Left lobe of liver (tissue), 2 donors: ENCODE measurements around the gene CCER1. TPM values are rescaled to one million over a fixed set of nuclear protein-coding genes. Genes with fewer than 3 reads are reported as not detected.
A peak's percentile ranks its signal among the peaks of the same experiment; 100 is the strongest.
"Not testable (repeated sequence)": the region's sequence is repeated elsewhere in the genome, so short reads cannot be mapped to it uniquely, and the experiment has no call there.

ENCODE experiments used
- ATAC-seq: fragments of 200-7000 bp; cut with Tn5 transposase; one replicate; pipeline ENCODE4 v1.9.1; 2020; ENCODE audit warnings: mild to moderate bottlenecking, moderate library complexity
- DNase-seq: peaks from one replicate; pipeline ENCODE4 v3.0.0-alpha.2; 2020; ENCODE audit warnings: low spot score
- total RNA-seq: library from RNA; stranded (reverse); gene quantifications from one replicate; pipeline ENCODE4 v1.2.1, GENCODE V29; 2021
- donor health status: DM: no; HTN: no; CAD: no; lungs with moderate emphysema.
- donor health status: DM: no; HTN: yes; CAD: no.

Gene CCER1, protein sequence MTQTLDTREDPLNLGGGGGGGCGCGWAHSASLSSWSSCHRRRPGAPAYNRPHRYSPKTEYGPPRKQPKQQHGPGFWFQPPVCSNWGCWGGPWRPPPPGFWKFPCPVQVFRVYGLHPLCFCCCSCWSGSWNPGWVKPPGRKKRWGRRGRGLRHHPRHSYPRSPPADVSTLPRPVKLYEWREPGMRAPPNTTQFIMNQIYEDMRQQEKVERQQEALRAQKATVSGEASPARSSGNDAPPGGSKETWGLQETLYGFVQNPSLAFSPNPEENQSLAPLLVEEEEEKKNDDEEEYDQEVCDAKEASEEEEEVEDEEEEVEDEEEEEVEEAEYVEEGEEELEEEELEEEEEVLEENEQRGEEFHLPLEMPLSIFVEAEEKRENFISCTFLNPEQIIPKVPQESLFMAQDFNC
- not detected for total RNA-seq

DNA sequence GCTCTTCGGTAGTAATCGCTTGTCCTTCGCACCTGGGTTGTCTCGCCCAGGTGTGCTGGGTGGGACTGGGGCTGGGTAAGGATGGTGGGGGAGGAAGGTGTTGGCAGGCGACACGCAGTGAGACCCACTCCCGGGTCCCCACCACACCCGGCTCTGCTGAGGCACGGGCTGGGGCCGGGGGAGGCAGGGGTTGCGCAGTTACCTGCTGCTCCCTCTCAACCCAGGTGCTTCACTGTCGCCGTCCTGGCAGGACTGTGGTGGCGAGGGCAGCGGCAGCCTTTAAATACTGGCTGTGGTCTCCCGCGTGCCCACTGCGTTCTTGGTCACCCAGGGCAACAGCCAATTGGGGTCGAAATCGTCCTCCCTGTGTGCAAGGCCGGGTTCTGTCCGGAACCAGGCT, at the start of gene CCER1:
Gene CCER1, minus strand, starts transcription at position 256 of the 400 bp plus-strand sequence. CDS start 434 bp downstream, outside the sequence.
- DNase-seq (no peak), ATAC-seq (no peak)

DNA sequence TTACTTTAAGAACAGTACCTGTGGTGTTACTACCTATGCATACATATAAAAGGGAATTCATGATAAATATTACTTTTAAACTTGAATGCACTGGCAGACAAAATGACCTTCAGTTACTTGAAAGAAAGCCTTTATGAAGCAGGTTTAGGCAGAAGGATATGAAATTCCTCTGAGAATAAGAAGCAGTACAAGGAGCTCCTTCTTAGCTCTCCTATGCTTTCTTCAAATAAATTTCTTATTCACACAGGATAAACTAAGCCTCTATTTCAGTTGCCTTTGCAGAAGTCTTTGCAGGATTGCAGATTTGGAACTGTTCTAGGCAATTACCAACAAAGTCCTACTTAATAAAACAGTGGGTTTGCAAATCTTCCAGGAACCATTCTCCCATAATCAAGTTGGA, 48.8 kb upstream of the CCER1 start:
- ATAC-seq, result no peak
- DNase-seq, result no peak

DNA sequence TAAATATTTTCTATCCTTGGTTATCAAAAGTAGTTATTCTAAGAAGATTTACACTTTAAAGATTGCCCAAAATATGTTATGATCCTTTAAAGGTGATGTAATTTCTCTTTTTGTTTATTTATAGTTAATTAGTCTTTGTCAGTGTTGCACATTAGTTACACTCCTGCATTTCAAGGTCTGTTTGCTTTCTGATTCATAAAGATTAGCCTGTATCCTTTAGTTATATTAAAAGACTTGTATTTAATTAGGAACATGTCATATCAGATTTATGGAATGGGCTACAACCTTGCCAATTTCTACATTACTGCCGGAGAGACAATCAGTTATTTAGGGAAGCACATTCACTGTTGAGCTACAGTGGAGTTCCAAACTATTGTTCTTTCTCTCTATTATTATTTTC, 46.3 kb upstream of the CCER1 start:
- ATAC-seq, result no peak
- no peak for DNase-seq

- no peak for ATAC-seq
Observed at GRCh38 chr12:90999966-91000365, 45.0 kb upstream of the CCER1 start.

GRCh38 chr12:90999527-90999926, 44.6 kb upstream of the CCER1 start:
- no peak for ATAC-seq
- no peak for DNase-seq

More at GRCh38 chr12:90999966-91000365, 45.0 kb upstream of the CCER1 start:
- DNase-seq, result no peak

DNA sequence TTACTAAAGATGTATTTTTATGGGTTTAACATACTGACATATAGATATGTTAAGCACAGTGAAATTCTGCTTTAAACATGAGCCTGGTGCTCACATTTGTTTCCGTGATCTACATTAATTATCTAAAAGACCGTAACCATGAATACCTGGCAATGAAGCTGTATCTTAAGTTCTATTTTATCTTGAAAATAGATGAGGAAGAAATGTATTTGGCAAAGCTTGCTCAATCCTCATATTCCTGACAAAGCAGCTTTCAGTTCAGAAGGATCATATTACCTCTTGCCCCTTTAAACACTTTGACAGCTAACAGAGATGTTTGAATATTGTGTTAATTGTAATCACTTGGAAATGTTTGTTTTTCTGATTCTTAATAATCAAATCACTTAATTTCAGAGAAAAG, 40.0 kb upstream of the CCER1 start:
- ATAC-seq, result no peak
- no peak for DNase-seq

DNA sequence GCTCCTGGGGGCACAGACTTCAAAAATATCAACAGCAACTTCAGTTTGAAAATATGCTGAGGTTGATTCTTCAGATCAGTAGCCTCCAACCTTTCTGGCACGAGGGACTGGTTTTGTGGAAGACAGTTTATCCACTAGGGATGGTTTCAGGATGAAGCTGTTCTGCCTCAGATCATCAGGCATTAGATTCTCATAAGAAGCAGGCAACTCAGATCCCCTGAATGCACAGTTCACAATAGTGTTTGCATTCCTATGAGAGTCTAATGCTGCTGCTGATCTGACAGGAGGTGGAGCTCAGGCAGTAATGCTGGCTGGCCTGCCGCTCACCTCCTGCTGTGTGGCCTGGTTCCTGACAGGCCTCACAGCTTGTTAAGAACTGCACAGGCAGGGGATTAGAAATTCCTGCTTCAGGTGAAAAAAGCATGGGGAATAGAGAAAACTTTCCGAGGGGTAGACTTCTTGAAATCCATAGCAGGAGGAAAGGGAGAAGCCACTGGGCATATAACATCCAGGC, 37.0 kb upstream of the CCER1 start:
- ATAC-seq (no peak), DNase-seq (no peak)

GRCh38 chr12:90990611-90991010, 35.6 kb upstream of the CCER1 start:
- no peak for DNase-seq
- no peak for ATAC-seq

- no peak for DNase-seq
- ATAC-seq, result no peak
Observed at GRCh38 chr12:90989686-90990111, 34.7 kb upstream of the CCER1 start.

DNA sequence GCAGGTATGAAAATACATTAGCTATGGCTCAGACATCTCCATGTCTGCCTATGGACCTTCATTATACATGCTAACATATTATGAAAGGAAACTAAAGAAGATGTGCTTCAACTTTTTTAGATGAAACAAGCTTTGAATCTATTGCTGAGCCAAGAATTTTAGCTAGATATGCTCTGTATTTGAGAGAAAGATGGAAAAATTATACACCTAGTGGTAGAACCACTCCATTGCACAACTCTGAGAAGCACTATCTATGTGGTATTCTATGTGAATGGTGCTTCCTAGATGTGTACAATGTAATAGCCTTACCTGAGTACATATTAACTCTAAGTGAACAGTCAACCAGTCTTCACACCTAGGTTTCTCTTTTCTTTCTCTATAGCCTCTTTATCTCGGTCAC, 32.5 kb upstream of the CCER1 start:
- no peak for ATAC-seq
- no peak for DNase-seq

- ATAC-seq (no peak), DNase-seq (no peak)
Observed at GRCh38 chr12:90987101-90987500, 32.1 kb upstream of the CCER1 start.

GRCh38 chr12:90985331-90985730, 30.4 kb upstream of the CCER1 start:
- not testable (repeated sequence) for DNase-seq, ATAC-seq

GRCh38 chr12:90984114-90984513, 29.1 kb upstream of the CCER1 start:
- no peak for DNase-seq
- ATAC-seq, result no peak

GRCh38 chr12:90982170-90982569, 27.2 kb upstream of the CCER1 start:
- DNase-seq (no peak), ATAC-seq (no peak)

- ATAC-seq (no peak), DNase-seq (no peak)
Observed at GRCh38 chr12:90979951-90980350, 25.0 kb upstream of the CCER1 start.

- ATAC-seq (no peak), DNase-seq (no peak)
Observed at GRCh38 chr12:90979019-90979418, 24.0 kb upstream of the CCER1 start.

DNA sequence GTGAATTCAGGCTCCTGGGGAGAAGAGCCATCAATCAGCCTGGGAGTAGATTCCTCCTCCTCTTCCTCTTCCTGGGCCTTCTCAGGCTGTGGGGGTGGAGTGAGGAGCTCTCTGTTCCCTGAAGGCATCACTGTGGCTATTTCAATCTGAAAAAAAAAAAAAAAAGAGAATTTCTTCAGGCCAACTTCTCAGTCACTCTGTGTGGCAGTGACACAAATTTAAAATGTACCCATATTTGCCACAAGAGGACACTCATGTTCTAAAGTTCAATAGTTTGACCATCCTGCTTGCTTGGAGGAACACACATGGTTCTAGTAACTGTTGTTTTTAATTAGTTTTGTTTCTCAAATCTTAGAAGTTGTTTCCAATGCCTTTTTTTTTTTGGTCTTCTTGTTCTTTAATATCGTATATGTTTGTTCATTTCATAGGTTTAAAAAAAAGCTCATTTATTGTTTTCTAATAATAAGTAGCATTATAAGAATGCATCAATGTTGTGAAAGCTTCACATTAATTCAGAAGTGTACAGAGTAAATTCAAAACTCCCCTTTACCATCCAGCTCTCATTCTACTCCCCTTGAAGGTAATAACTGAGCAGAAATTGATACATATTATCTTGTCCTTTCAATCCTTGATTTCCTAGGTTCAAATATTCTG, 23.3 kb upstream of the CCER1 start:
- ATAC-seq (peak; percentile 78), DNase-seq (no peak)

- no peak for DNase-seq
- ATAC-seq, result no peak
Observed at GRCh38 chr12:90977224-90977623, 22.2 kb upstream of the CCER1 start.

DNA sequence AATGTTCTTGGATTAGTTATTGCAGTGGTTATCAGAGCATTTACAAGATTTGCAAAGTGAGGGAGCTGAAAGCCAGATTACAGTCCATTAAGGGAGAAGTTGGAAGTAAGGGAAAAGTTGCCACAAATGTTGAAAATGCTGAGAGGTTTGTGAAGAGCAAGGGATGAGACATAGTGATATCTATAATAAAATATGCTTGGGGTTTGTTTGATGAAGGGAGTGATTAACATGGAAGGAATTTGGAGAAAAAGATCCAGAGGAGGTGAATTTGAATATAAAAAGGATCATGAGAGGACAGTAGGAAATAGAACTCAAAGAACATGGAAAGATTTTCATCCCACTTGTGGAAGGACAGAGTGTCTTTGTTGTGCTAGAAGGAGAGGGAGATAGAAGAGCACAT, 19.3 kb upstream of the CCER1 start:
- DNase-seq, result no peak
- ATAC-seq, result no peak

GRCh38 chr12:90972226-90972625, 17.2 kb upstream of the CCER1 start:
- DNase-seq (no peak), ATAC-seq (no peak)

DNA sequence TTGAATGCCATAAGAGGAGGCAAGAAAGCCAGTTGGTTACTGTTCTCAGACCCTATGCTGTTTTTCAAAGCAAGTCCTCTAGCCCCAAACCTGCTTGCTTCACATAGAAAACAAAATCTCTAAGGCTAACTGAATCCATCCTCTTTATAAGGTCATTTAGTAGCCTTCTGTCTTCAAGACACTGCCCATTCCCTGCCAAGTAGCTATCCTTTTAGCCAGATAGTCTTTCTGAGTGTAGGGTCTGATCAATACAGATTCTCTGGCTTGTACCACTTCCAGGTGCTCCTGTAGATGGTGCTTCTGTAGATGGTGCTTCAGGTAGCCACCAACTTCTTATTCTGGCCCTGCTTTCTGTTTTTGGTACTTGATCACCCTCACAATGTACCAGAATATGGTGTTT, 15.9 kb upstream of the CCER1 start:
- DNase-seq, result no peak
- no peak for ATAC-seq

DNA sequence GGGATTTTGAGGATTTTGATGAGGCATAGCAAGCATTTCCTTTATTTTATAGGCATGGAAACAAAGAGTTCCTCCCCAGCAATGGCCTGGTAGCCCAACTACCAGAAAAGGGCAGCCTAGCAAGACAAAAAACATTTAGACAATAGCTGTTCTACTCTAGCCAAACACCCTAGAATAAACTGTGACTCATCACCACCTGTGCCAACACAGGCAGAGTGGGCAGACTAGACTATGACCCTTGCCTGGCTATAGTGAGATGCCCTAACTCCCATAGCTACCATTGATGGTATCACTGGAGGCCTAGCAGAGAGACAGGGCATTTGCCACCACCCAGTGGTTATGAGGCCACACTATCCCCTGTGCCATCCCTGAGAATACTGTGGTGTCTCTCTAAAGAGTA, 15.5 kb upstream of the CCER1 start:
- ATAC-seq, result no peak

More for the DNA sequence above, 15.5 kb upstream of the CCER1 start:
- DNase-seq, result no peak
